ENCODE data around the gene KCNRG. TPM values are rescaled to one million over a fixed set of nuclear protein-coding genes. Genes with fewer than 3 reads are reported as not detected.

The KCNRG gene
- total RNA-seq, 2 donors from 2014 or later, result 0.62 to 1.1 TPM

DNA sequence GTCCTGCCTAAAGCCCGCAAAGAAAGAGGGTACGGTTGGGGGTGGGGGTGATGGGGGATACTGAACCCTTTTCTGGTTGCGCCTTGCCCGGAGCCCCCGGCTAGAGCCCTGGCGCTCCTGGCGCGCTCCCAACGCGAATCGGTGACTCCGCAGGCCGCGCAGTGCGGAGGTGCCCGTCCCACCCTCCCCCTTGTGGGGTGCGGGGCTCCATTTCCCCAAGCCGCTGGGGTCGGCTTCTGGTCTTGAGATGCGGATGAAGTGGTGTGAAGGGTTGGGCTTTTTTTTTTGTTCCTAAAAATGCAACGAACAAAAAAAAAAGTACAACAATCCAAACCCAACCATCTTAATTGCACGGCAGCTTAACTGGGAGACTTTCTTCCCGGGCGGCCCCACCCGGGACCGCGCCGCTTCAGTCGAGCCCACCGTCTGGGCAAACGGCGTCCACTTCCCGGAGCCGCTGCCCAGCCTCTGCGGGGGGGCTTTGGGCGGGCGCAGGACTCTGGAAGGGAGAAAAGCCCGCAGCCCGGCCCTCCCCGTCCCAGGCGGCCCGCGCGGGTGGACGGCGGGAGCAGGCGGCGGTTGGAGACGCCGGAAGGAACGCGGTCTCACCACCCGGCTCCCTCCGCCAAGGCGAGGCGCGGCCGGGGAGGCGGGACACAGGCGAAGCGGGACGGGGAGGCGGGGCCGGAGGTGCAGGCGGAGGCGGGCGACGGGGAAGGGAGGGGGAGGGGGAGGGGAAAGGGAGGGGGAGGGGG lies 18.9 kb upstream of the KCNRG start:
- Mint-ChIP-seq H3K4me1 (peaks cover 19% of the 10 kb centered on the region), H3K27me3 (ENCODE audit: insufficient read depth) (peaks cover 2% of the 10 kb centered on the region), H3K4me3 (peak overlapping the region; percentile 86), H3K36me3 (ENCODE audit: low read depth) (peaks cover 34% of the 10 kb centered on the region), H3K27ac (peak overlapping the region; percentile 72), H3K9me3 (no peaks in the 10 kb centered on the region)
- Histone ChIP-seq H3K9ac (ENCODE audit: extremely low read depth, low read length, poor library complexity, severe bottlenecking) (peak overlapping the region; percentile 59), H3K27ac (ENCODE audit: low read depth, low read length) (peak overlapping the region; percentile 82), H3K4me1 (ENCODE audit: control insufficient read depth, insufficient read depth, low read length) (no peaks in the 10 kb centered on the region), H3K4me3 (ENCODE audit: low read length) (peak overlapping the region; percentile 79), H3K27me3 (ENCODE audit: control insufficient read depth, insufficient read depth, low read length, poor library complexity, severe bottlenecking) (no peaks in the 10 kb centered on the region), H3K36me3 (ENCODE audit: control insufficient read depth, insufficient read depth, low read length) (peaks cover 36% of the 10 kb centered on the region), H3K9me3 (ENCODE audit: control insufficient read depth, low read length) (no peaks in the 10 kb centered on the region)
- 1% methylated on average over 49 of the region's 68 CpGs; no CpG with 5 or more reads in 1 of the 2 experiments for WGBS, 2 experiments (ENCODE audit: insufficient coverage in 1 of 2, insufficient read length in 1 of 2)
- TF ChIP-seq, protein P1, sequence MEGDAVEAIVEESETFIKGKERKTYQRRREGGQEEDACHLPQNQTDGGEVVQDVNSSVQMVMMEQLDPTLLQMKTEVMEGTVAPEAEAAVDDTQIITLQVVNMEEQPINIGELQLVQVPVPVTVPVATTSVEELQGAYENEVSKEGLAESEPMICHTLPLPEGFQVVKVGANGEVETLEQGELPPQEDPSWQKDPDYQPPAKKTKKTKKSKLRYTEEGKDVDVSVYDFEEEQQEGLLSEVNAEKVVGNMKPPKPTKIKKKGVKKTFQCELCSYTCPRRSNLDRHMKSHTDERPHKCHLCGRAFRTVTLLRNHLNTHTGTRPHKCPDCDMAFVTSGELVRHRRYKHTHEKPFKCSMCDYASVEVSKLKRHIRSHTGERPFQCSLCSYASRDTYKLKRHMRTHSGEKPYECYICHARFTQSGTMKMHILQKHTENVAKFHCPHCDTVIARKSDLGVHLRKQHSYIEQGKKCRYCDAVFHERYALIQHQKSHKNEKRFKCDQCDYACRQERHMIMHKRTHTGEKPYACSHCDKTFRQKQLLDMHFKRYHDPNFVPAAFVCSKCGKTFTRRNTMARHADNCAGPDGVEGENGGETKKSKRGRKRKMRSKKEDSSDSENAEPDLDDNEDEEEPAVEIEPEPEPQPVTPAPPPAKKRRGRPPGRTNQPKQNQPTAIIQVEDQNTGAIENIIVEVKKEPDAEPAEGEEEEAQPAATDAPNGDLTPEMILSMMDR (conservative IDR thresholded peaks at IDR 0.05), result peak; percentile 27
- peak; percentile 95 for DNase-seq

DNA sequence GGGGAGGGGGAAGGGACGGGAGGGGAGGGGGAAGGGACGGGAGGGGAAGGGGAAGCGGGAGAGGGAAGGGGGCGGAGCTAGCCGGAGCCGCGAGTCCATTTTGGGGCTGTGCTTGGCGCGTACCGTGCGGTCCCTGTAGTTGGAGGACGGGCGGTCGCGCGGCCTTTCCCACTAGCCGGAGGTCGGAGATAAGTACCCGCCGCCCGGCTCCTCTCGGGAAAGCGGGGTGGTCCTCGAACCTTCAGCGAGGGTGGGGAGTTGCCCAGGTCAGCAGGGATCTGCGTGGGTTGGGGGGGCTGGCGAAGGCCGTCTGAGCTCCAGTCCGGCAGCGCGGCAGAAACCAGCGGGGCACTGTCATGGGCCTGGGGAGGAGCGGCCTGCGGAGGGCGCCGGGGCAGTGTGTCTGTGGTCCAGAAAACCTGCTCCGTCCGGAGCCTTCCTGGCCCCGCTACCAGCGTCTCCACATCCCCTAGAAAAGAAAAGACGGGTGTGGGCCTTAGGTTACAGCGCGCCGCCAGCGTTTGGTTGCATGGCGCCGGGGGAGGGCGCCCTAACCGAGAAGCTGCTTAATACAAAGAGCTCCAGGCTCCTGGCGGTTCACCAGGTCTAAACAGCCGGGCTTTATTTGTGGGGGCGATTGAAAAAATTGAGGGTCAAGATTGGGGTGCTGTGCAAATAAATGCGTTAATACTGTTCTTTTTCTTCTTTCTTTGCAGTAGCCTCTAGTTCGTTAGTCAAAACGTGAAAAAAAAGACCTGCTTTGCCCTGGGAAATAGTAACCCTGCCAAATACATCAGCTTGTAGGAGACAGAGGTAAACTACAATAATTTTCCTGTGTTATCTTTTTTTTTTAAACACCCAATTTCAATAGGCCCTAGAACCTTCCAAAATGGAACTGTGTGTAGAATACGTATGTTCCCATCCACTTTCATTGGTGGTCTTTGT lies 18.0 kb upstream of the KCNRG start, which contains the start of gene TRIM13:
TRIM13 (plus strand) TSS at position 92 of the 945 bp plus-strand sequence. CDS start 14,899 bp downstream, outside the sequence.
- Mint-ChIP-seq H3K9me3 (no peaks in the 10 kb centered on the region), H3K4me3 (peak within 1 kb of the TSS; percentile 86)
- no peaks in the 10 kb centered on the region for H3K9me3 ChIP-seq (ENCODE audit: control insufficient read depth, low read length)

DNA sequence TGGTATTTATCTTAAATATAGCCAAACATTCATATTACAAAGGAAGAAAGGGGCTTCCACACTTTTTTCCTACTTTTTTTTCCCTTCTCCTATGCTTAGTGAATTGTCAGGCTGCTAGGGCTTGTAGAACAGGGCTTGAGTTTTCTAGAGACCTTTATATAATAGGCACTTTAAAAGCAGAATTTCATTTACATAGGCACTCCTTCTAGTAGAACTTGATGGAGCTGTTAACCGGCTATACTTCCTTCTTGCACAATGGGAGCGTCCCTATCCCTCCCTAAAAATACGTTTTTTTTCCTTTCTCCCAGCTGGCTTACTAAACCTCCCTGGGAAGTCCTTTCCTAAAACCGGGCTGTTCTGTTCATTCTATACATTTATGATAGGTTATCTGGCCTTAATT lies 17.3 kb upstream of the KCNRG start:
- H3K9me3 ChIP-seq (ENCODE audit: control insufficient read depth, low read length), result no peaks in the 10 kb centered on the region
- H3K36me3 ChIP-seq (ENCODE audit: control insufficient read depth, insufficient read depth, low read length), result peaks cover 49% of the 10 kb centered on the region
- Mint-ChIP-seq H3K4me1 (peaks cover 19% of the 10 kb centered on the region), H3K4me3 (peak overlapping the region; percentile 86), H3K27me3 (ENCODE audit: insufficient read depth) (peaks cover 2% of the 10 kb centered on the region), H3K36me3 (ENCODE audit: low read depth) (peaks cover 44% of the 10 kb centered on the region), H3K27ac (peak overlapping the region; percentile 94), H3K9me3 (no peaks in the 10 kb centered on the region)
- peak overlapping the region; percentile 99 for H3K27ac ChIP-seq (ENCODE audit: low read depth, low read length)
- H3K4me1 ChIP-seq (ENCODE audit: control insufficient read depth, insufficient read depth, low read length), result no peaks in the 10 kb centered on the region
- H3K27me3 ChIP-seq (ENCODE audit: control insufficient read depth, insufficient read depth, low read length, poor library complexity, severe bottlenecking), result no peaks in the 10 kb centered on the region
- H3K9ac ChIP-seq (ENCODE audit: extremely low read depth, low read length, poor library complexity, severe bottlenecking), result peak overlapping the region; percentile 95
- H3K4me3 ChIP-seq (ENCODE audit: low read length), result peak overlapping the region; percentile 98
- 19% methylated on average over 4 of the region's 4 CpGs; no CpG with 5 or more reads in 1 of the 2 experiments for WGBS, 2 experiments (ENCODE audit: insufficient coverage in 1 of 2, insufficient read length in 1 of 2)
- TF ChIP-seq, protein P1 (conservative IDR thresholded peaks at IDR 0.05), result no peak
- DNase-seq, result no peak

More for the DNA sequence above, 18.0 kb upstream of the KCNRG start, which contains the start of gene TRIM13:
- Mint-ChIP-seq H3K27me3 (ENCODE audit: insufficient read depth) (peaks cover 2% of the 10 kb centered on the region), H3K27ac (peak within 1 kb of the TSS; percentile 94), H3K4me1 (peaks cover 19% of the 10 kb centered on the region), H3K36me3 (ENCODE audit: low read depth) (peaks cover 38% of the 10 kb centered on the region)
- peak; percentile 94 for DNase-seq
- H3K36me3 ChIP-seq (ENCODE audit: control insufficient read depth, insufficient read depth, low read length), result peaks cover 44% of the 10 kb centered on the region
- TF ChIP-seq, protein P1 (conservative IDR thresholded peaks at IDR 0.05), result peak; percentile 90
- peak within 1 kb of the TSS; percentile 95 for H3K9ac ChIP-seq (ENCODE audit: extremely low read depth, low read length, poor library complexity, severe bottlenecking)
- WGBS, 2 experiments (ENCODE audit: insufficient coverage in 1 of 2, insufficient read length in 1 of 2), result 0% methylated on average over 9 to 52 of the region's 56 CpGs
- H3K4me3 ChIP-seq (ENCODE audit: low read length), result peak within 1 kb of the TSS; percentile 98
- no peaks in the 10 kb centered on the region for H3K4me1 ChIP-seq (ENCODE audit: control insufficient read depth, insufficient read depth, low read length)
- no peaks in the 10 kb centered on the region for H3K27me3 ChIP-seq (ENCODE audit: control insufficient read depth, insufficient read depth, low read length, poor library complexity, severe bottlenecking)
- peak within 1 kb of the TSS; percentile 99 for H3K27ac ChIP-seq (ENCODE audit: low read depth, low read length)
